Thoracic aorta (tissue), 2 donors: ENCODE measurements around the gene EPHA8. TPM values are rescaled to one million over a fixed set of nuclear protein-coding genes. Genes with fewer than 3 reads are reported as not detected.

Experiments used
- ATAC-seq: fragments of 150-250 bp; one replicate; pipeline ENCODE4 v1.8.0; 2017; ENCODE audit warnings: low read depth; ENCODE audit not compliant: insufficient number of reproducible peaks, low FRiP score
- DNase-seq: peaks from one replicate; pipeline ENCODE4 v3.0.0-alpha.2; 2020; ENCODE audit warnings: low spot score
- H3K27ac ChIP-seq, 2 donors: fragments of 200-600 bp; sonication (generic); 1 replicate in 1 of 2; 2 replicates in 1 of 2; pipeline ENCODE4 v1.5.1; 2016; ENCODE audit warnings: mild to moderate bottlenecking in 2 of 2, moderate library complexity in 2 of 2
- H3K27me3 ChIP-seq: fragments of 200-600 bp; sonication (generic); replicated peaks from 2 replicates; pipeline ENCODE4 v1.6.0; 2016; ENCODE audit warnings: mild to moderate bottlenecking; ENCODE audit not compliant: insufficient read depth
- H3K36me3 ChIP-seq: fragments of 200-600 bp; sonication (generic); one replicate; pipeline ENCODE4 v1.5.1; 2016
- H3K4me1 ChIP-seq, 2 donors: fragments of 200-600 bp; sonication (generic); 1 replicate in 1 of 2; 2 replicates in 1 of 2; pipeline versions ENCODE4 v1.5.1 to v1.6.0; 2016; ENCODE audit warnings: low read depth in 2 of 2, mild to moderate bottlenecking in 1 of 2; ENCODE audit not compliant: control insufficient read depth in 1 of 2
- H3K4me3 ChIP-seq: fragments of 200-600 bp; sonication (generic); 2 replicates; pipeline ENCODE4 v1.5.1; 2016; ENCODE audit warnings: mild to moderate bottlenecking
- H3K9me3 ChIP-seq: fragments of 200-600 bp; sonication (generic); 2 replicates; pipeline ENCODE4 v1.5.1; 2016
- total RNA-seq, 2 donors: library from RNA; depleted of rRNA; stranded (reverse); fragments of >200 nt; gene quantifications; one replicate each; pipeline versions ENCODE4 v1.1.0 to v1.2.3, GENCODE V29; 2016
- TF ChIP-seq, protein P1 (sequence below): fragments of 200-600 bp; sonication (generic); IDR thresholded peaks from one replicate; pipeline ENCODE4 v1.5.1; 2019; ENCODE audit warnings: antibody characterized with exemption

The EPHA8 gene
- total RNA-seq, 2 donors from 2014 or later = not detected

DNA sequence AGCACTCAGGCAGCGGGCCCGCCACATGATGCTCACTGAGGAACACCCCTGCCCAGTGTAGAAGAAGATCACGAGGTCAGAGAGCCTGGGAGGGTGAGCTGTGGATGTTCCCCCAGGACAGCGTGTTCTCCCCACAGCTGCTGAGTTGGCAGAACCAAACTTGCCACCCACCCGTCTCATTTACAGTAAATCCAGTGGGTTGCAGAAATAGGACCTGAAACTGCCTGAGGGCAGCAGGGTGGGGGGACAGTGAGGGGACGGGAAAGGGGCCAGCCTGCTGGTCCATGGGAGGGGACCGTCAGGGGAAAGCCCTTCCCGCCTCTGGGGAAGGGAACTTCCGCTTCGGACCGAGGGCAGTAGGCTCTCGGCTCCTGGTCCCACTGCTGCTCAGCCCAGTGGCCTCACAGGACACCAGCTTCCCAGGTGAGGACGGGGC lies 89.6 kb downstream of the EPHA8 start, which contains the start of gene C1QB:
Gene C1QB, plus strand, starts transcription at position 356 of the 436 bp plus-strand sequence. CDS start 6,227 bp downstream, outside the sequence.
- H3K4me3 ChIP-seq = peak within 1 kb of the TSS; percentile 59
- TF ChIP-seq, protein P1, sequence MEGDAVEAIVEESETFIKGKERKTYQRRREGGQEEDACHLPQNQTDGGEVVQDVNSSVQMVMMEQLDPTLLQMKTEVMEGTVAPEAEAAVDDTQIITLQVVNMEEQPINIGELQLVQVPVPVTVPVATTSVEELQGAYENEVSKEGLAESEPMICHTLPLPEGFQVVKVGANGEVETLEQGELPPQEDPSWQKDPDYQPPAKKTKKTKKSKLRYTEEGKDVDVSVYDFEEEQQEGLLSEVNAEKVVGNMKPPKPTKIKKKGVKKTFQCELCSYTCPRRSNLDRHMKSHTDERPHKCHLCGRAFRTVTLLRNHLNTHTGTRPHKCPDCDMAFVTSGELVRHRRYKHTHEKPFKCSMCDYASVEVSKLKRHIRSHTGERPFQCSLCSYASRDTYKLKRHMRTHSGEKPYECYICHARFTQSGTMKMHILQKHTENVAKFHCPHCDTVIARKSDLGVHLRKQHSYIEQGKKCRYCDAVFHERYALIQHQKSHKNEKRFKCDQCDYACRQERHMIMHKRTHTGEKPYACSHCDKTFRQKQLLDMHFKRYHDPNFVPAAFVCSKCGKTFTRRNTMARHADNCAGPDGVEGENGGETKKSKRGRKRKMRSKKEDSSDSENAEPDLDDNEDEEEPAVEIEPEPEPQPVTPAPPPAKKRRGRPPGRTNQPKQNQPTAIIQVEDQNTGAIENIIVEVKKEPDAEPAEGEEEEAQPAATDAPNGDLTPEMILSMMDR = no peak
- H3K27me3 ChIP-seq = no peaks in the 10 kb centered on the region
- no peaks in the 10 kb centered on the region for H3K9me3 ChIP-seq
- H3K27ac ChIP-seq = no peak within 1 kb of the TSS
- no peaks in the 10 kb centered on the region for H3K36me3 ChIP-seq
- DNase-seq = no peak
- H3K4me1 ChIP-seq = no peaks in the 10 kb centered on the region
- ATAC-seq = no peak

Other genes starting within 250 kb of the EPHA8 start
- gene ZBTB40, start 111.6 kb upstream of the EPHA8 start, total RNA-seq = 10 to 100 TPM; 30.4 to 36.4 TPM
- gene C1QA, start 73.1 kb downstream of the EPHA8 start, total RNA-seq = 100 to 1,000 TPM; 234 to 501 TPM
- 100 to 1,000 TPM; 241 to 542 TPM for gene C1QC, start 80.1 kb downstream of the EPHA8 start, total RNA-seq
- gene C1QB, start 89.7 kb downstream of the EPHA8 start, total RNA-seq = 100 to 1,000 TPM; 448 to 884 TPM
- 10 to 100 TPM in 1 of 2 donors, 1 to 10 TPM in 1; 9.3 to 10.0 TPM for gene EPHB2, start 147.3 kb downstream of the EPHA8 start, total RNA-seq